Colonic mucosa (tissue), 4 donors: ENCODE data around the gene ITSN1. TPM values are rescaled to one million over a fixed set of nuclear protein-coding genes. Genes with fewer than 3 reads are reported as not detected.

ENCODE experiments used
- DNase-seq: peaks from one replicate; pipeline ENCODE4 v3.0.0-alpha.2; 2020
- H3K27ac ChIP-seq: fragments of 200-600 bp; one replicate; pipeline ENCODE4 v1.8.0; 2021
- H3K27me3 ChIP-seq: fragments of 200-600 bp; one replicate; pipeline ENCODE4 v1.8.0; 2021
- H3K36me3 ChIP-seq: fragments of 200-600 bp; one replicate; pipeline ENCODE4 v1.8.0; 2021
- H3K4me1 ChIP-seq: fragments of 200-600 bp; one replicate; pipeline ENCODE4 v1.8.0; 2021; ENCODE audit warnings: mild to moderate bottlenecking
- H3K4me3 ChIP-seq: fragments of 200-600 bp; one replicate; pipeline ENCODE4 v1.8.0; 2021
- H3K9ac ChIP-seq, 2 donors: one replicate each; pipeline ENCODE4 v1.7.0; 2013; ENCODE audit warnings: control low read depth in 2 of 2, low read depth in 2 of 2, low read length in 2 of 2
- H3K9me3 ChIP-seq: fragments of 200-600 bp; one replicate; pipeline ENCODE4 v1.8.0; 2021
- intact Hi-C: fragments of 100-400 bp; cut with DNase I; formaldehyde crosslinking; loops from one replicate; pipeline ENCODE4 v1.14.1; 2022
- total RNA-seq, 2 donors: library from RNA; stranded (reverse); fragmentation: NEBNext Ultra II Directional in 1 of 2; extraction: Animal tissue kit (Norgen Biotek cat#: 25700) in 1 of 2; gene quantifications; one replicate each; pipeline ENCODE4 v1.2.1, GENCODE V29; 2021
- TF ChIP-seq, protein P1 (sequence below): fragments of 200-600 bp; IDR thresholded peaks from one replicate; pipeline ENCODE4 v1.8.0; 2022; ENCODE audit warnings: antibody characterized with exemption, mild to moderate bottlenecking
- donor health status: healthy.
- donor health status: DM: no; HTN: no; CAD: no.
- donor health status: DM: no; HTN: no; CAD: no.

ITSN1 gene
- total RNA-seq, 2 donors from 2014 or later: 22.4 to 28.3 TPM

DNA sequence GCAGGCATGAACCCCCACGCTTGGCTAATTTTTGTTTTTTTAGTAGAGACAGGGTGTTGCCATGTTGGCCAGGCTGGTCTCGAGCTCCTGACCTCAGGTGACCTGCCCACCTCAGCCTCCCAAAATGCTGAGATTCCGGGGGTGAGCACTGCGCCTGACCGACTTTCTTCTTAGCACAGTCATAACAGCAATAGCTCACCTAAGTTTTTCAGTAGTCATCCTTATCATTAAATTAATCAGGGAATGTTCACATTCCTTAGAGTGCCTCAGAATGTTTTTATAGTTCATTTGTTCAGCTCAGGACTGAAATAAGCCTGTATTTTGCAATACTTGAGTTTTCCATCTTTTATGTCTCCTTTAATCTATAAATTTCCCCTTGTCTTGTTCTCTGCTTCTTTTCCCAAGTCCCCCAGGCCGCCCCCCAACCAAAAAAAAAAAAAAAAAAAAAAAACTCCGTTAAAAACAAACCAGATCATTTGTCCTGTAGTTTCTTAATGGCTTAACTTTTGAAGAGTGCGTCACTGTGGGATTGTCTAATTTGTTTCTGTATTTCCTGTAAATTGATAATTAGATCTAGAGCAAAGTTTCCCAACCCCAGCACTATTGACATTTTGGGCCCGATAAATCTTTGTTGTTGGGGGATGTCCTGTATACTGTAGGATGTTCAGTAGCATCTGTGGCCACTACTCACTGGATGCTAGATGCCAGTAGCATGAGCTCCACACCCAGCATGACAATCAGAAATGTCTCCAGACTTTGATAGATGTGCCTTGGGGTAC is 120.7 kb downstream of the ITSN1 start:
- TF ChIP-seq, protein P1, sequence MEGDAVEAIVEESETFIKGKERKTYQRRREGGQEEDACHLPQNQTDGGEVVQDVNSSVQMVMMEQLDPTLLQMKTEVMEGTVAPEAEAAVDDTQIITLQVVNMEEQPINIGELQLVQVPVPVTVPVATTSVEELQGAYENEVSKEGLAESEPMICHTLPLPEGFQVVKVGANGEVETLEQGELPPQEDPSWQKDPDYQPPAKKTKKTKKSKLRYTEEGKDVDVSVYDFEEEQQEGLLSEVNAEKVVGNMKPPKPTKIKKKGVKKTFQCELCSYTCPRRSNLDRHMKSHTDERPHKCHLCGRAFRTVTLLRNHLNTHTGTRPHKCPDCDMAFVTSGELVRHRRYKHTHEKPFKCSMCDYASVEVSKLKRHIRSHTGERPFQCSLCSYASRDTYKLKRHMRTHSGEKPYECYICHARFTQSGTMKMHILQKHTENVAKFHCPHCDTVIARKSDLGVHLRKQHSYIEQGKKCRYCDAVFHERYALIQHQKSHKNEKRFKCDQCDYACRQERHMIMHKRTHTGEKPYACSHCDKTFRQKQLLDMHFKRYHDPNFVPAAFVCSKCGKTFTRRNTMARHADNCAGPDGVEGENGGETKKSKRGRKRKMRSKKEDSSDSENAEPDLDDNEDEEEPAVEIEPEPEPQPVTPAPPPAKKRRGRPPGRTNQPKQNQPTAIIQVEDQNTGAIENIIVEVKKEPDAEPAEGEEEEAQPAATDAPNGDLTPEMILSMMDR: no peak
- H3K9me3 ChIP-seq: no peaks in the 10 kb centered on the region
- H3K27ac ChIP-seq: no peak overlapping the region
- no peaks in the 10 kb centered on the region for H3K4me1 ChIP-seq
- H3K4me3 ChIP-seq: no peak overlapping the region
- no peak for DNase-seq
- intact Hi-C loops: no loop called here
- H3K36me3 ChIP-seq: no peaks in the 10 kb centered on the region
- no peaks in the 10 kb centered on the region for H3K27me3 ChIP-seq
- no peak overlapping the region for H3K9ac ChIP-seq

DNA sequence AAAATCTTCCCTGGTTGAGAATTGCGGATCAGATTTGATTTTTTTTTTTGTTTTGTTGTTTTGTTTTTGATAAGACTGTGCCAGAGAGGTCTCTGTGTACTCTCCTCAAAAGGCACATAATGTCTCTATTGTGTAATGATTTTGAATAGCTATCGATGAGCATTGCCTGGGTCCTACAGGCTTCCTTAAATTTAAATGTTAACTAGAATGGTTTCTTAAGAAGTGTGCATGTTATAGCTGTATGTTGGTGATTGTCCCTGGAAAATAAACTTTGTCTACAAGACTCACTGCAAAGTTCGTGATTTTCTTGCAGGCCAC is 121.2 kb downstream of the ITSN1 start:
- no peaks in the 10 kb centered on the region for H3K4me1 ChIP-seq
- no peak overlapping the region for H3K27ac ChIP-seq
- no peaks in the 10 kb centered on the region for H3K9me3 ChIP-seq
- TF ChIP-seq, protein P1: no peak
- no peaks in the 10 kb centered on the region for H3K36me3 ChIP-seq
- H3K27me3 ChIP-seq: no peaks in the 10 kb centered on the region
- H3K4me3 ChIP-seq: no peak overlapping the region
- DNase-seq: no peak
- H3K9ac ChIP-seq: no peak overlapping the region
- intact Hi-C loops: no loop called here

DNA sequence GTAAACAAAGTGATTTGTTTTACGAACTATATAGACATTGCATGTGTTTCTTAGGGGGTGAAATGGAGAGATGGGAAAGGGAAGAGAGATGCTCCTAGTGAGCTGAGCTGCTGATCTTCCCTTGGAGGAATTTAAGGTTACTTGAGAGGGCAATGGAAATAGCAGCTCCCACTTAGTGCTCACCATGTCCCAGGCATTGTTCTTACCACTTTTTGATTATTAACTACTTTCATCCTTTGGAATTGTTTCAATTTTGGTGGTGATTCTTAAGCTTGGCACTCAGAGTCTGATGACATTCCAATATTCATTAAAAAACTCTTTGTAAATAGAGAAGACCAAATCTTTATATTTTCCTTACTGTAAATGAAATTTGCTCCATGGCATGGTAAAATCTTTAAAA is 124.9 kb downstream of the ITSN1 start:
- Histone ChIP-seq H3K4me3 (no peak overlapping the region), H3K27me3 (no peaks in the 10 kb centered on the region), H3K27ac (no peak overlapping the region), H3K9me3 (no peaks in the 10 kb centered on the region), H3K4me1 (no peaks in the 10 kb centered on the region), H3K9ac (no peak overlapping the region), H3K36me3 (no peaks in the 10 kb centered on the region)
- no peak for DNase-seq
- TF ChIP-seq, protein P1: no peak
- intact Hi-C loops: no loop called here

DNA sequence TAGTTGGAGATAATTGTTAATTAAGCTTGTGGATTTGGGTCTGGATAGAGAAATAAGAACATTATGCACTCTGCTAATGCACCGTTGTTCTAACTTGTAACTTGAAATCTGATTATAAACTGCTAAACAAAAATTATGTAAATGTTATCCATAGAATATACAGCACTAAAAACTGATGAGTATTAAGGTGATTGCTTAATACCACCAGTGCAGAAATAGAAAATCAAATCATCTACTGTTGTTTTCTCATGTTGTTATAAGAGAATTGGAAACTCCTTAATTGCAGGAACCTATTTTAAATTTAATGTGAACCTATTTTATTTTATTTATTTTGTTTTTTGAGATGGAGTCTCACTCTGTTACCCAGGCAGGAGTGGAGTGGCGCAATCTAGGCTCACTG is 125.7 kb downstream of the ITSN1 start:
- no peaks in the 10 kb centered on the region for H3K9me3 ChIP-seq
- no peak overlapping the region for H3K27ac ChIP-seq
- H3K27me3 ChIP-seq: no peaks in the 10 kb centered on the region
- no peaks in the 10 kb centered on the region for H3K4me1 ChIP-seq
- intact Hi-C loops: no loop called here
- TF ChIP-seq, protein P1: no peak
- no peak overlapping the region for H3K9ac ChIP-seq
- H3K4me3 ChIP-seq: no peak overlapping the region
- DNase-seq: no peak
- H3K36me3 ChIP-seq: no peaks in the 10 kb centered on the region

DNA sequence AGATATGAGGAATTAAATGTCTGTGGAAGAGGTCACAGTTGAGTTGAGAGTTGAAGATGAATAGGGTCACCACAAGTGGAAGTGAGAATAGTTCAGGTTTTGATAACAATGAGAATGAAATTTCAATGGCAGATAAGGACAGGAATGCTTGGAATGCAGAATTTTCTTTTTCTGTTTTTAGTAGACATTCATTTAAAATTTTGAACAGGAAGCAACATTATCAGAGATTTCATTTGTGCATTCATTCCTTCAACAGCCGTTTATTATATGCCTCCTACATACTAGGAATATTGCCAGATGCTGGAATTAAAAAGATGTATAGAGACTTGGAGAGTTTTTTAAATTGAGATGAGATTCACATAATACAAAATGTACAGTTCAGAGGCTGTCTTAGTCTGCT is 126.8 kb downstream of the ITSN1 start:
- H3K36me3 ChIP-seq: no peaks in the 10 kb centered on the region
- H3K4me3 ChIP-seq: no peak overlapping the region
- no peak overlapping the region for H3K9ac ChIP-seq
- TF ChIP-seq, protein P1: no peak
- H3K27ac ChIP-seq: no peak overlapping the region
- no peak for DNase-seq
- no peaks in the 10 kb centered on the region for H3K9me3 ChIP-seq
- intact Hi-C loops: no loop called here
- H3K4me1 ChIP-seq: no peaks in the 10 kb centered on the region
- H3K27me3 ChIP-seq: no peaks in the 10 kb centered on the region
